Uterus (tissue), 4 donors: Measurements from ENCODE around the gene SEMA4B. TPM values are rescaled to one million over a fixed set of nuclear protein-coding genes. Genes with fewer than 3 reads are reported as not detected.

Experiments used
- DNase-seq, 2 donors: peaks; one replicate each; pipeline ENCODE4 v3.0.0-alpha.2; 2019 to 2020
- H3K27ac ChIP-seq, 2 donors: fragments of 200-600 bp; sonication (generic); 1 replicate in 1 of 2; 2 replicates in 1 of 2; pipeline ENCODE4 v1.5.1; 2016 to 2018
- H3K27me3 ChIP-seq, 2 donors: fragments of 200-600 bp; sonication (generic); one replicate each; pipeline ENCODE4 v1.5.1; 2018 to 2019; ENCODE audit warnings: control low read depth in 1 of 2
- H3K36me3 ChIP-seq, 2 donors: fragments of 200-600 bp; sonication (generic); one replicate each; pipeline ENCODE4 v1.5.1; 2019; ENCODE audit warnings: control low read depth in 1 of 2
- H3K4me1 ChIP-seq, 2 donors: fragments of 200-600 bp; sonication (generic); one replicate each; pipeline ENCODE4 v1.5.1; 2018 to 2019; ENCODE audit warnings: control low read depth in 1 of 2
- H3K4me3 ChIP-seq, 2 donors: fragments of 200-600 bp; sonication (generic); 1 replicate in 1 of 2; 2 replicates in 1 of 2; pipeline ENCODE4 v1.5.1; 2018 to 2019; ENCODE audit warnings: mild to moderate bottlenecking in 1 of 2
- H3K9me3 ChIP-seq, 2 donors: fragments of 200-600 bp; sonication (generic); one replicate each; pipeline ENCODE4 v1.5.1; 2019; ENCODE audit warnings: control low read depth in 1 of 2
- POLR2A ChIP-seq, 2 donors: fragments of 450-650 bp; IDR thresholded peaks; one replicate each; pipeline ENCODE4 v1.6.1; 2016; ENCODE audit warnings: antibody characterized with exemption in 2 of 2, mild to moderate bottlenecking in 1 of 2, moderate library complexity in 1 of 2
- intact Hi-C: fragments of 100-400 bp; cut with DNase I; formaldehyde crosslinking; loops from one replicate; pipeline ENCODE4 v1.15.1; 2023; ENCODE audit warnings: low total_unique reads
- total RNA-seq, 4 donors: library from RNA; depleted of rRNA in 3 of 4; stranded (reverse); fragments of >200 nt in 3 of 4; gene quantifications; one replicate each; pipeline versions ENCODE4 v1.1.0 to v1.2.4, GENCODE V29; 2014 to 2023
- TF ChIP-seq, protein P1 (sequence below), 4 experiments: fragments of 200-600 bp in 2 of 4; fragments of 450-650 bp in 2 of 4; sonication (generic) in 2 of 4; IDR thresholded peaks; one replicate each; pipeline ENCODE4 v1.5.1; 2016 to 2019; ENCODE audit warnings: antibody characterized with exemption in 4 of 4, mild to moderate bottlenecking in 2 of 4, moderate library complexity in 1 of 4
- donor health status: DM: yes; HTN: yes; CAD: no.

The SEMA4B gene
- total RNA-seq, 4 donors from 2014 or later: 6.7 to 50.1 (median 22.8) TPM

GRCh38 chr15:90231028-90232017 is 30.2 kb downstream of the SEMA4B start:
- no peaks in the 10 kb centered on the region for H3K36me3 ChIP-seq
- no peak overlapping the region for H3K27ac ChIP-seq
- H3K9me3 ChIP-seq: no peaks in the 10 kb centered on the region
- H3K4me3 ChIP-seq: no peak overlapping the region
- intact Hi-C loops: no loop called here
- DNase-seq: no peak
- no peaks in the 10 kb centered on the region for H3K27me3 ChIP-seq
- TF ChIP-seq POLR2A (IDR thresholded peaks at IDR 0.05): no peak
- TF ChIP-seq, protein P1, sequence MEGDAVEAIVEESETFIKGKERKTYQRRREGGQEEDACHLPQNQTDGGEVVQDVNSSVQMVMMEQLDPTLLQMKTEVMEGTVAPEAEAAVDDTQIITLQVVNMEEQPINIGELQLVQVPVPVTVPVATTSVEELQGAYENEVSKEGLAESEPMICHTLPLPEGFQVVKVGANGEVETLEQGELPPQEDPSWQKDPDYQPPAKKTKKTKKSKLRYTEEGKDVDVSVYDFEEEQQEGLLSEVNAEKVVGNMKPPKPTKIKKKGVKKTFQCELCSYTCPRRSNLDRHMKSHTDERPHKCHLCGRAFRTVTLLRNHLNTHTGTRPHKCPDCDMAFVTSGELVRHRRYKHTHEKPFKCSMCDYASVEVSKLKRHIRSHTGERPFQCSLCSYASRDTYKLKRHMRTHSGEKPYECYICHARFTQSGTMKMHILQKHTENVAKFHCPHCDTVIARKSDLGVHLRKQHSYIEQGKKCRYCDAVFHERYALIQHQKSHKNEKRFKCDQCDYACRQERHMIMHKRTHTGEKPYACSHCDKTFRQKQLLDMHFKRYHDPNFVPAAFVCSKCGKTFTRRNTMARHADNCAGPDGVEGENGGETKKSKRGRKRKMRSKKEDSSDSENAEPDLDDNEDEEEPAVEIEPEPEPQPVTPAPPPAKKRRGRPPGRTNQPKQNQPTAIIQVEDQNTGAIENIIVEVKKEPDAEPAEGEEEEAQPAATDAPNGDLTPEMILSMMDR (IDR thresholded peaks at IDR 0.05): no peak
- peaks cover 0 to 4% of the 10 kb centered on the region in 2 donors for H3K4me1 ChIP-seq

- Histone ChIP-seq H3K36me3 (no peaks in the 10 kb centered on the region), H3K9me3 (no peaks in the 10 kb centered on the region), H3K27me3 (no peaks in the 10 kb centered on the region), H3K27ac (no peak overlapping the region), H3K4me1 (peaks cover 0 to 4% of the 10 kb centered on the region in 2 donors), H3K4me3 (no peak overlapping the region)
- DNase-seq: no peak
- intact Hi-C loops: no loop called here
- TF ChIP-seq, protein P1 (IDR thresholded peaks at IDR 0.05): no peak
- no peak for TF ChIP-seq POLR2A (IDR thresholded peaks at IDR 0.05)
Measured at GRCh38 chr15:90232196-90232595, 31.1 kb downstream of the SEMA4B start.

- Histone ChIP-seq H3K4me1 (peaks cover 0 to 4% of the 10 kb centered on the region in 2 donors), H3K27ac (peak overlapping the region; percentile 66 to 83), H3K27me3 (no peaks in the 10 kb centered on the region), H3K9me3 (no peaks in the 10 kb centered on the region), H3K36me3 (no peaks in the 10 kb centered on the region), H3K4me3 (peak overlapping the region; percentile 76 to 81)
- no peak for TF ChIP-seq POLR2A (IDR thresholded peaks at IDR 0.05)
- TF ChIP-seq, protein P1 (IDR thresholded peaks at IDR 0.05): peak in 1 of 4 experiments; percentile 60
- DNase-seq: no peak
- intact Hi-C loops: no loop called here
Measured at GRCh38 chr15:90232941-90233386, 31.8 kb downstream of the SEMA4B start.

GRCh38 chr15:90233387-90234095 is 32.4 kb downstream of the SEMA4B start, which contains the start of gene CIB1:
CIB1 (minus strand) TSS chr15:90233941; CDS start chr15:90233885, 56 bp downstream.
- intact Hi-C loops: no loop called here
- H3K36me3 ChIP-seq: no peaks in the 10 kb centered on the region

More at GRCh38 chr15:90233387-90234095, 32.4 kb downstream of the SEMA4B start, which contains the start of gene CIB1:
- peak in 1 of 2 donors; percentile 65 for TF ChIP-seq POLR2A (IDR thresholded peaks at IDR 0.05)
- TF ChIP-seq, protein P1 (IDR thresholded peaks at IDR 0.05): peak in 3 of 4 experiments; percentile 1 to 47 (median 43)
- Histone ChIP-seq H3K9me3 (no peaks in the 10 kb centered on the region), H3K4me3 (peak within 1 kb of the TSS; percentile 76 to 81), H3K27me3 (no peaks in the 10 kb centered on the region), H3K27ac (peak within 1 kb of the TSS; percentile 86 to 91), H3K4me1 (peaks cover 0 to 4% of the 10 kb centered on the region in 2 donors)
- peak; percentile 96 to 98 for DNase-seq
